Measurements from ENCODE around the gene RAB27B. TPM values are rescaled to one million over a fixed set of nuclear protein-coding genes. Genes with fewer than 3 reads are reported as not detected.

Gene RAB27B
- total and polyA plus RNA-seq, 2 donors (not counting 1 experiment from before 2014, with no cell fraction given) = 0.01 to 0.07 TPM

- no peaks in the 10 kb centered on the region for H4K20me1 ChIP-seq (ENCODE audit: control insufficient read depth, insufficient read depth, low read length, poor library complexity, severe bottlenecking)
- no peak overlapping the region for H3K9ac ChIP-seq (ENCODE audit: low read length)
- H3K9me3 Mint-ChIP-seq (ENCODE audit: insufficient read depth) = no peaks in the 10 kb centered on the region
- CTCF ChIA-PET = no interaction called here
- H3K4me2 ChIP-seq (replicated peaks; ENCODE audit: low read depth, low read length, poor library complexity, severe bottlenecking) = no peak overlapping the region
- H3K27me3 ChIP-seq (replicated peaks in 1 of 4; ENCODE audit: control extremely low read depth in 1 of 4, control insufficient read depth in 3 of 4, insufficient read depth in 4 of 4, low read length in 3 of 4) = no peaks in the 10 kb centered on the region
- no peak overlapping the region for H3K27ac ChIP-seq (ENCODE audit: low read length in 2 of 2)
- H3K4me3 ChIP-seq (ENCODE audit: control extremely low read depth in 1 of 5, extremely low read depth in 1 of 5, insufficient read depth in 1 of 5, low read depth in 2 of 5, low read length in 4 of 5) = no peak overlapping the region
- no peak overlapping the region for H3K4me3 Mint-ChIP-seq
- no peak overlapping the region for H3K27ac Mint-ChIP-seq
- TF ChIP-seq EZH2 (IDR thresholded peaks at IDR 0.05; ENCODE audit: borderline replicate concordance, insufficient read depth, low read depth, low read length, poor library complexity, severe bottlenecking) (no peak), CTCF (IDR thresholded peaks at IDR 0.05) (peak; percentile 26)
- no peaks in the 10 kb centered on the region for H3K4me1 Mint-ChIP-seq
- H3K9me3 ChIP-seq (ENCODE audit: control extremely low read depth in 1 of 3, control insufficient read depth in 2 of 3, insufficient read depth in 1 of 3, low read length in 2 of 3) = no peaks in the 10 kb centered on the region
- H3K79me2 ChIP-seq (ENCODE audit: control insufficient read depth, insufficient read depth, low read length) = no peaks in the 10 kb centered on the region
- no peak overlapping the region for H2AFZ ChIP-seq (ENCODE audit: insufficient read depth, low read depth, low read length, poor library complexity, severe bottlenecking)
- peaks cover 6% of the 10 kb centered on the region for H3K27me3 Mint-ChIP-seq
- DNase-seq (no peak), ATAC-seq (ENCODE audit: low read depth) (no peak)
- H3K36me3 ChIP-seq (replicated peaks in 1 of 2; ENCODE audit: control extremely low read depth in 1 of 2, control insufficient read depth in 1 of 2, extremely low read depth in 1 of 2, insufficient read depth in 2 of 2, low read length in 1 of 2) = no peaks in the 10 kb centered on the region
- no peaks in the 10 kb centered on the region for H3K4me1 ChIP-seq (ENCODE audit: control insufficient read depth in 2 of 2, insufficient read depth in 2 of 2, low read length in 2 of 2)
- POLR2A ChIA-PET = no interaction called here
- intact Hi-C loops (cut with micrococcal nuclease) = no loop called here
Observed at GRCh38 chr18:54899500-54899899, 71.2 kb downstream of the RAB27B start.

GRCh38 chr18:54900290-54900689 lies 72.0 kb downstream of the RAB27B start:
- no peak for DNase-seq
- Mint-ChIP-seq H3K27ac (no peak overlapping the region), H3K4me1 (no peaks in the 10 kb centered on the region), H3K9me3 (ENCODE audit: insufficient read depth) (no peaks in the 10 kb centered on the region), H3K27me3 (peaks cover 6% of the 10 kb centered on the region), H3K4me3 (no peak overlapping the region)
- H3K27ac ChIP-seq (ENCODE audit: low read length in 2 of 2) = no peak overlapping the region
- H3K4me2 ChIP-seq (replicated peaks; ENCODE audit: low read depth, low read length, poor library complexity, severe bottlenecking) = no peak overlapping the region
- H3K9me3 ChIP-seq (ENCODE audit: control extremely low read depth in 1 of 3, control insufficient read depth in 2 of 3, insufficient read depth in 1 of 3, low read length in 2 of 3) = no peaks in the 10 kb centered on the region
- no peaks in the 10 kb centered on the region for H4K20me1 ChIP-seq (ENCODE audit: control insufficient read depth, insufficient read depth, low read length, poor library complexity, severe bottlenecking)
- H3K79me2 ChIP-seq (ENCODE audit: control insufficient read depth, insufficient read depth, low read length) = no peaks in the 10 kb centered on the region
- no peak for ATAC-seq (ENCODE audit: low read depth)
- H3K27me3 ChIP-seq (replicated peaks in 1 of 4; ENCODE audit: control extremely low read depth in 1 of 4, control insufficient read depth in 3 of 4, insufficient read depth in 4 of 4, low read length in 3 of 4) = no peaks in the 10 kb centered on the region
- H3K4me3 ChIP-seq (ENCODE audit: control extremely low read depth in 1 of 5, extremely low read depth in 1 of 5, insufficient read depth in 1 of 5, low read depth in 2 of 5, low read length in 4 of 5) = no peak overlapping the region
- ChIA-PET POLR2A (no interaction called here), CTCF (no interaction called here)
- no peak for TF ChIP-seq CTCF (IDR thresholded peaks at IDR 0.05)
- no peak for TF ChIP-seq EZH2 (IDR thresholded peaks at IDR 0.05; ENCODE audit: borderline replicate concordance, insufficient read depth, low read depth, low read length, poor library complexity, severe bottlenecking)
- no peaks in the 10 kb centered on the region for H3K36me3 ChIP-seq (replicated peaks in 1 of 2; ENCODE audit: control extremely low read depth in 1 of 2, control insufficient read depth in 1 of 2, extremely low read depth in 1 of 2, insufficient read depth in 2 of 2, low read length in 1 of 2)
- H2AFZ ChIP-seq (ENCODE audit: insufficient read depth, low read depth, low read length, poor library complexity, severe bottlenecking) = no peak overlapping the region
- H3K4me1 ChIP-seq (ENCODE audit: control insufficient read depth in 2 of 2, insufficient read depth in 2 of 2, low read length in 2 of 2) = no peaks in the 10 kb centered on the region
- WGBS (ENCODE audit: insufficient coverage) = 100% methylated on average over 2 of the region's 2 CpGs
- intact Hi-C loops (cut with micrococcal nuclease) = no loop called here
- H3K9ac ChIP-seq (ENCODE audit: low read length) = no peak overlapping the region
